Breast epithelium (tissue), 4 donors: ENCODE measurements around the gene ETFBKMT. TPM values are rescaled to one million over a fixed set of nuclear protein-coding genes. Genes with fewer than 3 reads are reported as not detected.

Experiments used
- DNase-seq, 2 donors: peaks; one replicate each; pipeline ENCODE4 v3.0.0-alpha.2; 2019; ENCODE audit warnings: low spot score in 2 of 2
- H3K27ac ChIP-seq, 2 donors: fragments of 200-600 bp; sonication (generic) in 1 of 2; one replicate each; pipeline ENCODE4 v1.5.1; 2016 to 2019; ENCODE audit warnings: mild to moderate bottlenecking in 1 of 2
- H3K27me3 ChIP-seq, 2 donors: fragments of 200-600 bp; sonication (generic) in 1 of 2; one replicate each; pipeline versions ENCODE4 v1.5.1 to v1.6.0; 2017 to 2019; ENCODE audit warnings: control low read depth in 1 of 2, mild to moderate bottlenecking in 1 of 2
- H3K36me3 ChIP-seq: fragments of 200-600 bp; one replicate; pipeline ENCODE4 v1.5.1; 2019
- H3K4me1 ChIP-seq, 2 donors: fragments of 200-600 bp; sonication (generic); one replicate each; pipeline ENCODE4 v1.5.1; 2016 to 2019; ENCODE audit warnings: control low read depth in 1 of 2
- H3K4me3 ChIP-seq, 3 donors: fragments of 200-600 bp; sonication (generic); 1 replicate in 2 of 3; 2 replicates in 1 of 3; pipeline ENCODE4 v1.5.1; 2016 to 2019; ENCODE audit warnings: mild to moderate bottlenecking in 3 of 3, moderate library complexity in 2 of 3
- H3K9me3 ChIP-seq, 2 donors: fragments of 200-600 bp; sonication (generic) in 1 of 2; one replicate each; pipeline ENCODE4 v1.5.1; 2016 to 2019; ENCODE audit warnings: control low read depth in 1 of 2
- CTCF ChIP-seq, 3 donors: fragments of 450-650 bp; IDR thresholded peaks; one replicate each; pipeline ENCODE4 v1.5.1; 2016 to 2017; ENCODE audit warnings: antibody characterized with exemption in 3 of 3, mild to moderate bottlenecking in 3 of 3, moderate library complexity in 3 of 3
- POLR2A ChIP-seq: fragments of 450-650 bp; IDR thresholded peaks from one replicate; pipeline ENCODE4 v1.6.1; 2016; ENCODE audit warnings: antibody characterized with exemption, mild to moderate bottlenecking, moderate library complexity
- POLR2AphosphoS5 ChIP-seq, 3 donors: sonication (generic); formaldehyde crosslinking; IDR thresholded peaks; one replicate each; pipeline ENCODE4 v1.6.1; 2017; ENCODE audit warnings: antibody characterized with exemption in 3 of 3
- intact Hi-C: fragments of 100-400 bp; cut with DNase I; formaldehyde crosslinking; loops from one replicate; pipeline ENCODE4 v1.15.1; 2023; ENCODE audit warnings: low total_unique reads
- total RNA-seq, 3 donors: library from RNA; depleted of rRNA; stranded (reverse); fragments of >200 nt; gene quantifications; one replicate each; pipeline ENCODE4 v1.1.0, GENCODE V29; 2016

ETFBKMT gene
- total RNA-seq, 3 donors from 2014 or later, result 3.0 to 4.9 (median 4.8) TPM

- intact Hi-C loops, result no loop called here
- no peak for TF ChIP-seq CTCF (IDR thresholded peaks at IDR 0.05)
- H3K27ac ChIP-seq, result no peak overlapping the region
- H3K4me3 ChIP-seq, result no peak overlapping the region
- H3K27me3 ChIP-seq, result no peaks in the 10 kb centered on the region
- no peaks in the 10 kb centered on the region for H3K4me1 ChIP-seq
- no peaks in the 10 kb centered on the region for H3K36me3 ChIP-seq
- DNase-seq, result no peak
- no peaks in the 10 kb centered on the region for H3K9me3 ChIP-seq
These were observed 15.0 kb upstream of the ETFBKMT start for GRCh38 chr12:31644536-31644935.

GRCh38 chr12:31645924-31646323 lies 13.6 kb upstream of the ETFBKMT start:
- TF ChIP-seq CTCF (IDR thresholded peaks at IDR 0.05), result no peak
- Histone ChIP-seq H3K36me3 (no peaks in the 10 kb centered on the region), H3K4me1 (no peaks in the 10 kb centered on the region), H3K9me3 (no peaks in the 10 kb centered on the region), H3K4me3 (no peak overlapping the region), H3K27me3 (no peaks in the 10 kb centered on the region), H3K27ac (peak overlapping the region in 1 of 2 donors; percentile 14)
- intact Hi-C loops, result no loop called here
- no peak for DNase-seq

- peak overlapping the region in 1 of 3 donors; percentile 22 for H3K4me3 ChIP-seq
- H3K27ac ChIP-seq, result peak overlapping the region; percentile 58 to 60
- H3K27me3 ChIP-seq, result no peaks in the 10 kb centered on the region
- no peaks in the 10 kb centered on the region for H3K4me1 ChIP-seq
- DNase-seq, result no peak
- intact Hi-C loops, result no loop called here
- no peaks in the 10 kb centered on the region for H3K9me3 ChIP-seq
- H3K36me3 ChIP-seq, result no peaks in the 10 kb centered on the region
- TF ChIP-seq POLR2A, result no peak
- TF ChIP-seq CTCF (IDR thresholded peaks at IDR 0.05), result no peak
These were observed 12.4 kb upstream of the ETFBKMT start for GRCh38 chr12:31647086-31647491.

GRCh38 chr12:31650918-31651317 lies 8.6 kb upstream of the ETFBKMT start:
- Histone ChIP-seq H3K27me3 (no peaks in the 10 kb centered on the region), H3K27ac (peak overlapping the region in 1 of 2 donors; percentile 50), H3K4me1 (no peaks in the 10 kb centered on the region), H3K4me3 (peak overlapping the region; percentile 26 to 56 (median 42)), H3K9me3 (no peaks in the 10 kb centered on the region), H3K36me3 (no peaks in the 10 kb centered on the region)
- intact Hi-C loops, result no loop called here
- no peak for DNase-seq
- TF ChIP-seq POLR2AphosphoS5 (IDR thresholded peaks at IDR 0.05), result no peak
- no peak for TF ChIP-seq POLR2A
- no peak for TF ChIP-seq CTCF (IDR thresholded peaks at IDR 0.05)

GRCh38 chr12:31651893-31652521 lies 7.5 kb upstream of the ETFBKMT start:
- H3K4me1 ChIP-seq, result no peaks in the 10 kb centered on the region
- H3K36me3 ChIP-seq, result no peaks in the 10 kb centered on the region
- no peaks in the 10 kb centered on the region for H3K9me3 ChIP-seq
- H3K27me3 ChIP-seq, result no peaks in the 10 kb centered on the region
- TF ChIP-seq POLR2AphosphoS5 (IDR thresholded peaks at IDR 0.05), result no peak
- no peak for TF ChIP-seq CTCF (IDR thresholded peaks at IDR 0.05)
- no peak for TF ChIP-seq POLR2A
- H3K4me3 ChIP-seq, result peak overlapping the region; percentile 26 to 56 (median 42)
- peak overlapping the region in 1 of 2 donors; percentile 50 for H3K27ac ChIP-seq
- intact Hi-C loops, result no loop called here
- DNase-seq, result no peak
